Stimulated activated CD4-positive, alpha-beta T cell treated with anti-CD3 and anti-CD28 coated beads, TNF-alpha, amount 100 ng/mL, for 4 hours (primary cell): ENCODE data around the gene GTSE1.
"Not testable (repeated sequence)": the region's sequence is repeated elsewhere in the genome, so short reads cannot be mapped to it uniquely, and the experiment has no call there.

Experiments
- DNase-seq, 3 experiments: peaks; one replicate each; pipeline ENCODE4 v3.0.0-alpha.2; 2020; ENCODE audit warnings: low read depth in 3 of 3

The GTSE1 gene

GRCh38 chr22:46292732-46293131, 3.9 kb upstream of the GTSE1 start:
- DNase-seq = no peak

GRCh38 chr22:46293577-46294260, 3.0 kb upstream of the GTSE1 start:
- no peak for DNase-seq

- DNase-seq = no peak
Observed at GRCh38 chr22:46294784-46295183, 1.9 kb upstream of the GTSE1 start.

GRCh38 chr22:46295277-46295971, 1.2 kb upstream of the GTSE1 start:
- DNase-seq = no peak

- DNase-seq = no peak
Observed at GRCh38 chr22:46297151-46297812, 612 bp downstream of the GTSE1 start.

GRCh38 chr22:46299101-46299500, 2.4 kb downstream of the GTSE1 start:
- DNase-seq = no peak

- DNase-seq = no peak
Observed at GRCh38 chr22:46300491-46300890, 3.8 kb downstream of the GTSE1 start.

- no peak for DNase-seq
Observed at GRCh38 chr22:46303347-46303965, 6.8 kb downstream of the GTSE1 start.

GRCh38 chr22:46308283-46308988, 11.8 kb downstream of the GTSE1 start:
- DNase-seq = no peak

- no peak for DNase-seq
Observed at GRCh38 chr22:46309526-46310085, 12.9 kb downstream of the GTSE1 start.

- DNase-seq = no peak
Observed at GRCh38 chr22:46312056-46312455, 15.4 kb downstream of the GTSE1 start.

GRCh38 chr22:46312848-46313247, 16.2 kb downstream of the GTSE1 start:
- not testable (repeated sequence) for DNase-seq

GRCh38 chr22:46315976-46316375, 19.3 kb downstream of the GTSE1 start:
- DNase-seq = no peak

GRCh38 chr22:46317646-46318045, 21.0 kb downstream of the GTSE1 start:
- no peak for DNase-seq

- no peak for DNase-seq
Observed at GRCh38 chr22:46318576-46318975, 21.9 kb downstream of the GTSE1 start.

- DNase-seq = no peak
Observed at GRCh38 chr22:46319319-46319718, 22.6 kb downstream of the GTSE1 start.

GRCh38 chr22:46320166-46320710, 23.6 kb downstream of the GTSE1 start:
- no peak for DNase-seq

GRCh38 chr22:46320716-46321386, 24.2 kb downstream of the GTSE1 start:
- DNase-seq = no peak

GRCh38 chr22:46322711-46323110, 26.0 kb downstream of the GTSE1 start:
- no peak for DNase-seq

- no peak for DNase-seq
Observed at GRCh38 chr22:46323162-46323561, 26.5 kb downstream of the GTSE1 start.
